Skeletal muscle satellite cell (primary cell): Measurements from ENCODE around the gene MPZL3.
"Not testable (repeated sequence)": the region's sequence is repeated elsewhere in the genome, so short reads cannot be mapped to it uniquely, and the experiment has no call there.

Experiments
- H3K27me3 ChIP-seq: 2 replicates; pipeline ENCODE4 v1.7.0; 2013; ENCODE audit warnings: low read length; ENCODE audit not compliant: control insufficient read depth, insufficient read depth
- H3K36me3 ChIP-seq: 2 replicates; pipeline ENCODE4 v1.7.0; 2013; ENCODE audit warnings: mild to moderate bottlenecking, control low read depth, low read length; ENCODE audit not compliant: insufficient read depth
- H3K4me1 ChIP-seq: 2 replicates; pipeline ENCODE4 v1.7.0; 2013; ENCODE audit warnings: low read length; ENCODE audit not compliant: control insufficient read depth, insufficient read depth
- H3K4me2 ChIP-seq: 2 replicates; pipeline ENCODE4 v1.7.0; 2013; ENCODE audit warnings: mild to moderate bottlenecking, low read length
- H3K4me3 ChIP-seq: 2 replicates; pipeline ENCODE4 v1.7.0; 2013; ENCODE audit warnings: low read length
- H3K9ac ChIP-seq: 2 replicates; pipeline ENCODE4 v1.7.0; 2013; ENCODE audit warnings: mild to moderate bottlenecking, low read depth, low read length, moderate library complexity
- H3K9me3 ChIP-seq: replicated peaks from 2 replicates; pipeline ENCODE4 v1.7.0; 2013; ENCODE audit warnings: mild to moderate bottlenecking, control low read depth, low read length

The MPZL3 gene

GRCh38 chr11:118194835-118195627 lies 57.1 kb downstream of the MPZL3 start:
- Histone ChIP-seq H3K36me3 (no peaks in the 10 kb centered on the region), H3K4me2 (no peak overlapping the region), H3K4me3 (no peak overlapping the region), H3K4me1 (no peaks in the 10 kb centered on the region), H3K27me3 (peaks cover 16% of the 10 kb centered on the region), H3K9me3 (no peaks in the 10 kb centered on the region), H3K9ac (no peak overlapping the region)

GRCh38 chr11:118193910-118194566 lies 58.1 kb downstream of the MPZL3 start:
- H3K9ac ChIP-seq = no peak overlapping the region
- H3K4me1 ChIP-seq = no peaks in the 10 kb centered on the region
- H3K4me3 ChIP-seq = no peak overlapping the region
- H3K36me3 ChIP-seq = no peaks in the 10 kb centered on the region
- H3K9me3 ChIP-seq = no peaks in the 10 kb centered on the region
- H3K4me2 ChIP-seq = no peak overlapping the region
- peaks cover 16% of the 10 kb centered on the region for H3K27me3 ChIP-seq

- H3K9me3 ChIP-seq, H3K9ac ChIP-seq, H3K4me1 ChIP-seq, H3K4me3 ChIP-seq, H3K4me2 ChIP-seq, H3K36me3 ChIP-seq: not testable (repeated sequence)
- peaks cover 16% of the 10 kb centered on the region for H3K27me3 ChIP-seq
Observed at GRCh38 chr11:118192817-118193216, 59.3 kb downstream of the MPZL3 start.

- H3K9ac ChIP-seq, H3K4me1 ChIP-seq, H3K36me3 ChIP-seq, H3K9me3 ChIP-seq, H3K4me2 ChIP-seq, H3K4me3 ChIP-seq: not testable (repeated sequence)
- H3K27me3 ChIP-seq = peaks cover 16% of the 10 kb centered on the region
Observed at GRCh38 chr11:118190942-118191506, 61.1 kb downstream of the MPZL3 start.

- Histone ChIP-seq H3K4me3 (no peak overlapping the region), H3K27me3 (peaks cover 12% of the 10 kb centered on the region), H3K9me3 (no peaks in the 10 kb centered on the region), H3K4me2 (no peak overlapping the region), H3K36me3 (no peaks in the 10 kb centered on the region), H3K9ac (no peak overlapping the region), H3K4me1 (no peaks in the 10 kb centered on the region)
Observed at GRCh38 chr11:118186346-118187107, 65.6 kb downstream of the MPZL3 start.

- H3K36me3 ChIP-seq = no peaks in the 10 kb centered on the region
- no peak overlapping the region for H3K9ac ChIP-seq
- H3K27me3 ChIP-seq = peaks cover 22% of the 10 kb centered on the region
- no peak overlapping the region for H3K4me3 ChIP-seq
- no peak overlapping the region for H3K4me2 ChIP-seq
- H3K9me3 ChIP-seq = no peaks in the 10 kb centered on the region
- H3K4me1 ChIP-seq = no peaks in the 10 kb centered on the region
Observed at GRCh38 chr11:118184784-118185579, 67.2 kb downstream of the MPZL3 start.

- not testable (repeated sequence) for H3K4me2 ChIP-seq, H3K9ac ChIP-seq, H3K4me1 ChIP-seq, H3K4me3 ChIP-seq, H3K36me3 ChIP-seq, H3K9me3 ChIP-seq
- peaks cover 28% of the 10 kb centered on the region for H3K27me3 ChIP-seq
Observed at GRCh38 chr11:118183691-118184090, 68.5 kb downstream of the MPZL3 start.

GRCh38 chr11:118180300-118180703 lies 71.9 kb downstream of the MPZL3 start:
- no peak overlapping the region for H3K9ac ChIP-seq
- no peaks in the 10 kb centered on the region for H3K9me3 ChIP-seq
- no peaks in the 10 kb centered on the region for H3K36me3 ChIP-seq
- peaks cover 35% of the 10 kb centered on the region for H3K27me3 ChIP-seq
- H3K4me3 ChIP-seq = no peak overlapping the region
- H3K4me1 ChIP-seq = no peaks in the 10 kb centered on the region
- H3K4me2 ChIP-seq = no peak overlapping the region

- Histone ChIP-seq H3K36me3 (no peaks in the 10 kb centered on the region), H3K9me3 (no peaks in the 10 kb centered on the region), H3K4me3 (no peak overlapping the region), H3K4me1 (no peaks in the 10 kb centered on the region), H3K4me2 (no peak overlapping the region), H3K9ac (no peak overlapping the region), H3K27me3 (peaks cover 46% of the 10 kb centered on the region)
Observed at GRCh38 chr11:118176778-118177134, 75.4 kb downstream of the MPZL3 start.
